NCI-H1694 (cell line): ENCODE measurements around the gene HYCC1.

Source experiments
- DNase-seq: peaks from one replicate; lab custom pipeline; 2025; lab: John Stamatoyannopoulos, UW

HYCC1 gene

GRCh38 chr7:23016345-23017253 lies 2.7 kb upstream of the HYCC1 start:
- DNase-seq, result no peak

GRCh38 chr7:23014681-23015080 lies 751 bp upstream of the HYCC1 start:
- no peak for DNase-seq

GRCh38 chr7:23012908-23013714 lies 819 bp downstream of the HYCC1 start:
- DNase-seq, result no peak

GRCh38 chr7:23012186-23012585 lies 1.7 kb downstream of the HYCC1 start:
- no peak for DNase-seq

GRCh38 chr7:23011222-23011924 lies 2.6 kb downstream of the HYCC1 start:
- DNase-seq, result no peak

GRCh38 chr7:23009303-23009702 lies 4.6 kb downstream of the HYCC1 start:
- no peak for DNase-seq

- DNase-seq, result no peak
Measured at GRCh38 chr7:23004247-23004520, 9.7 kb downstream of the HYCC1 start.

- DNase-seq, result no peak
Measured at GRCh38 chr7:23003505-23004246, 10.3 kb downstream of the HYCC1 start.

GRCh38 chr7:23002698-23003097 lies 11.2 kb downstream of the HYCC1 start:
- no peak for DNase-seq

GRCh38 chr7:23001610-23002009 lies 12.3 kb downstream of the HYCC1 start:
- DNase-seq, result no peak

- no peak for DNase-seq
Measured at GRCh38 chr7:23000597-23001360, 13.2 kb downstream of the HYCC1 start.

- no peak for DNase-seq
Measured at GRCh38 chr7:22998519-22998896, 15.4 kb downstream of the HYCC1 start.

GRCh38 chr7:22997871-22998518 lies 15.9 kb downstream of the HYCC1 start:
- DNase-seq, result no peak

- no peak for DNase-seq
Measured at GRCh38 chr7:22996470-22996869, 17.5 kb downstream of the HYCC1 start.

GRCh38 chr7:22995011-22995410 lies 18.9 kb downstream of the HYCC1 start:
- no peak for DNase-seq

GRCh38 chr7:22992874-22993840 lies 20.8 kb downstream of the HYCC1 start:
- no peak for DNase-seq

- no peak for DNase-seq
Measured at GRCh38 chr7:22990588-22990949, 23.4 kb downstream of the HYCC1 start.

- DNase-seq, result no peak
Measured at GRCh38 chr7:22989643-22990587, 24.0 kb downstream of the HYCC1 start.
